Activated naive CD4-positive, alpha-beta T cell treated with anti-CD3 and anti-CD28 coated beads, Interleukin-2, amount 10 ng/mL, durations not matched to agents 5 hours and 36 hours (primary cell): Measurements from ENCODE around the gene TRPC3. TPM values are rescaled to one million over a fixed set of nuclear protein-coding genes. Genes with fewer than 3 reads are reported as not detected.

Experiments
- total RNA-seq, 2 experiments: library from RNA; stranded (reverse); gene quantifications; one replicate each; pipeline ENCODE4 v1.2.3, GENCODE V29; 2021

The TRPC3 gene
- under 1 TPM; 0.68 to 0.82 TPM for total RNA-seq

DNA sequence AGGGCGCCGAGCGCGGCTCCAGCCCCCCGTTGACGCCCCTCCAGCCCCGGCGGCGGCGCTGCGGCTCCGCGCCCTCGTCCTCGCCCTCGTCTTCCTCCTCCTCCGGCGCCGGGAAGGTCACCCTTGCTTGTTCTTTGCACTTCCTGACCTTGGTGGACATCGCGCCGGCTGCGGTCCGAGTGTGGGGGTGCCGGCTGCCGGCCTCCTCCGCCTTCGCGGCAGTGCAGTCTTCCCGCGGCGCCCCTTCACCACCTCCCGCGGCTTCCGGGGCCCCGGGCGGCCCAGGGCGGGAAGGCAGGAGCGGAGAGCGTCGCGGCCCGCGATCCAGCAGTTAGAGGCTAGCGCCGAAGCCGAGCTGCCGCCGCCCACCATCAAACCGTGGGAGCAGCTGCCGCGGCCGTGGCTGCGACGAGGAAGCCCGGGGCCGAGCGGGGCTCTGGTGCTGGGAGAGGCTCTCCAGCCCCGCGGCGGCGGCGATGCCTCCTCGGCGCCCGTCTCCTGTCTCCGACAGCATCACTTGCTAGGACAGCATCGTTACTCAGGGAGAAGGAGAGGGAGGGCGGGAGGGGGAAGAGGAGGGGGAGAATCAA is at the start of gene TRPC3:
TSS of gene TRPC3 (minus strand) at position 540 of the 590 bp plus-strand sequence. CDS start at position 160, 380 bp downstream.

DNA sequence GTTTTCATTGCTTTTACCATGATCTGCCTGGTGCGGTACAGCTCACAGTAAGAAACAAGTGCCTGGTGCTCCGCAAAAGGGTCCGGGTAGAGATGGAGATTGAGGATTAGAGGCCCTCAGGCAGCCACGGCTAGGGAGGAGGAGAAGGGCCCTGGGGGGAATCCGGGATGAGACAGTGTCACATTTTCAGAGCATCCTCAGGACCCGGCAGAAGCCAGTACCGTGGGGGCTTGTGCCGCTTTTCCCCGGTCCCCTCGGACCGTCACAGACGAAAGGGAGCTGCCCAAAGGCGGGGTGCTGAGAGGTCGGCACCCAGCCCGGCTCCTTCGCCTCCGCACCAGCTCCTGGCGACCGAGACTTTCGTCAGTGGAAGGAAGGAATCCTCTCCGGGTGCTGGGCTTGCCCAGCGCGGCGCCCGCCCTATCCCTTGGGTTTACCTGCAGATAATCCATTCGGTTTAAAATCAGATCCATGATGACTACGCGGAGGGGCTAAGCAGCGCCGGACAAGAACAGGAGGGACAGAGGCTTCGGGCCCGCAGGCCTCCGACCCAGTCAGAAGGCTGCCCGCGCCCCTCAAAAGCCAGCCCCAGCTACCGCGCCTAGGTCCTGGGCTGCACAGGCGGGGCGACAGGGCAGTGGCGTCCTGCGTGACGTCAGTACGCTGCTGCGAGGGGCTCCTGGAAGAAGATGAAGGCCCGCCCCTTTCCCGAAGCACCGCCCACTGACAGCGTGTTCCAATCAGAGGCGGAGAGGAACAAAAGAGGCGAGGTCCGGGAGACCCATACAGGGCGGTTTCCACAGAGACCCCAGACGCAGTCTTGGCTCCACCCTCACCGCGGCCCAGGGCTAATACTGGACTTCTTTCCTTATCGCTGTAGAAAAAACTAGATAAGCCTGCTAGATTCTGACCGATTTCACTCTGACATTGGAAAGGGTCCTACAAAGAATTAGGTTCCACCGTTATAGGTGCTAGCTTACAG is 81.7 kb downstream of the TRPC3 start, which contains the start of gene BBS7:
TSS of gene BBS7 (minus strand) at position 634 of the 982 bp plus-strand sequence. CDS start at position 473, 161 bp downstream.

Other genes with a start within 250 kb of the TRPC3 start
- not detected for gene SMIM43, start 186.9 kb downstream of the TRPC3 start, total RNA-seq
- gene EXOSC9, start 150.7 kb downstream of the TRPC3 start, total RNA-seq: 10 to 100 TPM; 39.0 to 42.5 TPM
- 10 to 100 TPM; 74.3 to 77.9 TPM for gene CCNA2, start 128.2 kb downstream of the TRPC3 start, total RNA-seq
- 10 to 100 TPM; 11.6 to 13.7 TPM for gene BBS7, start 81.6 kb downstream of the TRPC3 start, total RNA-seq
- 10 to 100 TPM; 39.3 to 46.4 TPM for gene BLTP1, start 200.3 kb upstream of the TRPC3 start, total RNA-seq